Measurements from ENCODE around the gene WNT7B.

Gene WNT7B

DNA sequence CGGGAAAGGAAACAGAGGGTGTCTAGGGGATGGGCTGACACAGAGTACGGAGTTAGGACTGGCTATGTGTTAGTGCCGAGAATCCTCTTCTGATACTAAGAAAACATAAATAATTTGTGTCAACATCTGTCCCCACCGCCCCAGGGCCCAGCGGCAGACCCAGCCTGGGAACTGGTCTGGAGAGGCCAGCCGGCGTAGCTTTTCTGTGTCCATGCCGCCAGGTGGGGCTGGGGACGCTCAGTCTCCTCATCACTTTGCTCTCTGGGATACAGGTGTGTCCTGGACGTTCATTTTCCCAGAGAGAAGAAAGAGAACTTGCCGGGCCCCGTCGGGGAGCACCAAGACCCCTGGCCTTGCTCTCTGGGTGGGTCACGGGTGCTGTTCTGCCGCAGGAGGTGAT is 54.7 kb downstream of the WNT7B start:
- Histone ChIP-seq H3K9me3 (ENCODE audit: severe bottlenecking) (no peaks in the 10 kb centered on the region), H3K36me3 (ENCODE audit: low read depth) (no peaks in the 10 kb centered on the region), H3K4me1 (ENCODE audit: insufficient read depth, poor library complexity, severe bottlenecking) (peaks cover 32% of the 10 kb centered on the region), H3K4me3 (ENCODE audit: severe bottlenecking) (no peak overlapping the region), H3K27me3 (ENCODE audit: insufficient read depth, poor library complexity, severe bottlenecking) (no peaks in the 10 kb centered on the region), H3K27ac (ENCODE audit: poor library complexity, severe bottlenecking) (no peak overlapping the region)
- no peak for ATAC-seq (ENCODE audit: low read depth)
- TF ChIP-seq, protein P1, sequence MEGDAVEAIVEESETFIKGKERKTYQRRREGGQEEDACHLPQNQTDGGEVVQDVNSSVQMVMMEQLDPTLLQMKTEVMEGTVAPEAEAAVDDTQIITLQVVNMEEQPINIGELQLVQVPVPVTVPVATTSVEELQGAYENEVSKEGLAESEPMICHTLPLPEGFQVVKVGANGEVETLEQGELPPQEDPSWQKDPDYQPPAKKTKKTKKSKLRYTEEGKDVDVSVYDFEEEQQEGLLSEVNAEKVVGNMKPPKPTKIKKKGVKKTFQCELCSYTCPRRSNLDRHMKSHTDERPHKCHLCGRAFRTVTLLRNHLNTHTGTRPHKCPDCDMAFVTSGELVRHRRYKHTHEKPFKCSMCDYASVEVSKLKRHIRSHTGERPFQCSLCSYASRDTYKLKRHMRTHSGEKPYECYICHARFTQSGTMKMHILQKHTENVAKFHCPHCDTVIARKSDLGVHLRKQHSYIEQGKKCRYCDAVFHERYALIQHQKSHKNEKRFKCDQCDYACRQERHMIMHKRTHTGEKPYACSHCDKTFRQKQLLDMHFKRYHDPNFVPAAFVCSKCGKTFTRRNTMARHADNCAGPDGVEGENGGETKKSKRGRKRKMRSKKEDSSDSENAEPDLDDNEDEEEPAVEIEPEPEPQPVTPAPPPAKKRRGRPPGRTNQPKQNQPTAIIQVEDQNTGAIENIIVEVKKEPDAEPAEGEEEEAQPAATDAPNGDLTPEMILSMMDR (IDR thresholded peaks at IDR 0.05; ENCODE audit: poor library complexity, severe bottlenecking) = no peak
- no peak for DNase-seq (ENCODE audit: low spot score)

GRCh38 chr22:45919504-45920286 is 57.3 kb downstream of the WNT7B start:
- DNase-seq (ENCODE audit: low spot score) (no peak), ATAC-seq (ENCODE audit: low read depth) (peak; percentile 70)
- Histone ChIP-seq H3K27ac (ENCODE audit: poor library complexity, severe bottlenecking) (peak overlapping the region; percentile 78), H3K4me3 (ENCODE audit: severe bottlenecking) (no peak overlapping the region), H3K36me3 (ENCODE audit: low read depth) (no peaks in the 10 kb centered on the region), H3K9me3 (ENCODE audit: severe bottlenecking) (no peaks in the 10 kb centered on the region), H3K27me3 (ENCODE audit: insufficient read depth, poor library complexity, severe bottlenecking) (no peaks in the 10 kb centered on the region), H3K4me1 (ENCODE audit: insufficient read depth, poor library complexity, severe bottlenecking) (peaks cover 17% of the 10 kb centered on the region)
- TF ChIP-seq, protein P1 (IDR thresholded peaks at IDR 0.05; ENCODE audit: poor library complexity, severe bottlenecking) = no peak

DNA sequence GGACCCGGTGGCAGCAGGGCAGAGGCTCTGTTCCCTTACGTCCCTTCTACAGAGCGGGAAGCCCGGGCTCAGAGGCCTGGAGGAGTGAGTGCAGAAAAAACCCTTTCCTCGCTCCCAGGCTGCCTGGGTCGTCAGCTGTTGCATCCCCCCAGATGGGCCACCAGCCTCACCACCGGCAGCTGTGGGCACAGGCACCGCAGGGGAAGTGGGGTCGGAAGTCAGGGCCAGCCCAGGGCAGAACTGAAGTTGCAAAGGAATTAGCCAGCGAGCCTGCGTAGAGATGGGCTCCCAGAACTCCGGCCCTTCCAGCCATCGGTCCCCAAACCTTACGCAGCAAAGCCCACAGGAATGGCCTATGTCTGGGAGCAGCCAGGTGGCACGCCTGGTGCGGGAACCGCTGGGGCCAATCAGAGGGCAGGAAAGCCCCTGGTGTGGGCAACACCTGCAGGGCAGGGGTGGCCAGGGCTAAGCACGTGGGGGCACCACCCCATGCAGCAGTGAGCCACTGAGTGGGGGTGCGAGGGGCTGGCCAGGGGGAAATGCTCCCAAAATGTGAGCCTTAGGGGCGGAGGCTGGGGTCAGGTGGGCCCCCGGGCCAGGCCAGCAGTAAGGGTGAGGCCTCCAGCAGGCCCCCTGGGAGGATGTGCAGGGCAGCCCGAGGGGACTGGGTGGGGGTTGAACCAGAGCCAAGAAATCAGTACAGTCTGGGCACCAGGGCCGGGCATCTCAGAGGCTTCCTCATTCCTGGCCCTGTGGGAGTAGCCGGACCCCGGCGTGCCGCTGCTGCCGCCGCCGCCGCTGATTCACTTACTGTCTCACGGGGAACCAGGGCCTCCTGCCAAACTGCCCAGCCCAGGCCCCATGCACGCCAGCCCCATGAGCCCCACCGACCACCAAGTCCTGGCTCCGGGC is 58.2 kb downstream of the WNT7B start:
- TF ChIP-seq, protein P1 (IDR thresholded peaks at IDR 0.05; ENCODE audit: poor library complexity, severe bottlenecking) = no peak
- Histone ChIP-seq H3K27me3 (ENCODE audit: insufficient read depth, poor library complexity, severe bottlenecking) (no peaks in the 10 kb centered on the region), H3K36me3 (ENCODE audit: low read depth) (no peaks in the 10 kb centered on the region), H3K4me1 (ENCODE audit: insufficient read depth, poor library complexity, severe bottlenecking) (peaks cover 17% of the 10 kb centered on the region), H3K9me3 (ENCODE audit: severe bottlenecking) (no peaks in the 10 kb centered on the region), H3K4me3 (ENCODE audit: severe bottlenecking) (no peak overlapping the region), H3K27ac (ENCODE audit: poor library complexity, severe bottlenecking) (peak overlapping the region; percentile 78)
- ATAC-seq (ENCODE audit: low read depth) = peak; percentile 83
- DNase-seq (ENCODE audit: low spot score) = peak; percentile 92

DNA sequence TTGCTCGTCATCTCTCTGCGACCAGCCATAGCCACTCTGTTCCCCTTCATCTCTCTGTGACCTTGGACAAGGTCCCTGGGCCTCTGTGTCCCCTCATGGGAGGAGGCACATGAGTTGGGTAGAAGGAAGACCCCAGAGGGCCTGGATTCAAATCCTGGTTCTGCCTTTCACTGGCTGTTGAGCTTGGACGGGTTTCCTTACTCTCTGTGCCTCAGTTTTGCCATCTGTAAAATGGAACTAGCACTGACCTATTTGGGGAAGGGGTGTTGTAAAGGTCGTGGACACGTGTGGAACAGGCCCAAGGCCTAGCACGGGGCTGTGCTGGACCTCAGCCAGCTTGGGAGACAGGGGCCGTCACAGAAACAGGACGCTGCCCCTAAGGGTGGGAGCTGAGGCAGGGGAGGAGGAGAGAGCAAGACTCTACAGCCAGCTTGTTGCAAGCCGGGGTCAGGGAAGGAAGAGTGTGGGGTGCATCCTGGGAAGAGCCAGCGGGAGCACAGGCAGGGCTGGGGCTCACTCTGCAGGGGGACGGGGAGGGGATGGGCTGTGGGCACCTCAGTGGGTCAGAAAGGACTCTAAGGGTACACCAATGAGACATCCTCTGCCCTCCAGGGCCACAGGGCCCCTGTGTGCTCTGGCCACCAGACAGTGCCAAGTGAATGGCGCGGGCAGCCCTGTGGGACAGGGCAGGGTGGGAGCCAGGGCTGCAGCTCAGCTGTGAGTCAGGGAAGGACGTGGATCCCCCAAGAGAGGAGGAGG is 59.1 kb downstream of the WNT7B start:
- DNase-seq (ENCODE audit: low spot score) (no peak), ATAC-seq (ENCODE audit: low read depth) (no peak)
- H3K4me1 ChIP-seq (ENCODE audit: insufficient read depth, poor library complexity, severe bottlenecking) = peaks cover 17% of the 10 kb centered on the region
- H3K4me3 ChIP-seq (ENCODE audit: severe bottlenecking) = no peak overlapping the region
- no peaks in the 10 kb centered on the region for H3K9me3 ChIP-seq (ENCODE audit: severe bottlenecking)
- peak overlapping the region; percentile 78 for H3K27ac ChIP-seq (ENCODE audit: poor library complexity, severe bottlenecking)
- TF ChIP-seq, protein P1 (IDR thresholded peaks at IDR 0.05; ENCODE audit: poor library complexity, severe bottlenecking) = no peak
- H3K36me3 ChIP-seq (ENCODE audit: low read depth) = no peaks in the 10 kb centered on the region
- no peaks in the 10 kb centered on the region for H3K27me3 ChIP-seq (ENCODE audit: insufficient read depth, poor library complexity, severe bottlenecking)
